ENCODE data around the gene RAPGEF6.

DNA sequence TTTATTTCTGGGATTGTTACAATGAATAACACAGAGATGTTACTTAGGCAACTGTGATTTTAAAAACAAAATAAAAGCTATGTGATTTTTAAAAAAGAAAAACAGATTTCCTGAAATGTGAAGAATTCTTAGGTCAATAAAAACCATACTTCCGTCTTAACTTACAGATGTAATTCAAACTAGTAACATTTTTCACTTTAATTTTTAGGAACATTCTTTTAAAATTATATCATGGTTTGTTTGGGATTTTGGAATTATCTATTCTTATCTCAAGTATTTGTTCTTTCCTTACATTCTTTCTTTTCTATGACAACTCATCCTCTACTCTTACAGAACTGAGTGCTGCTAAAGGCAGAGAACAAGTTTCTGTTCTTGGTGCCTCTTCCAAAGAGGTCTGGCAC is 159.5 kb downstream of the RAPGEF6 start:
- TF ChIP-seq EZH2 (IDR thresholded peaks at IDR 0.05; ENCODE audit: borderline replicate concordance, low read depth, low read length, severe bottlenecking) = no peak
- TF ChIP-seq, protein P1, sequence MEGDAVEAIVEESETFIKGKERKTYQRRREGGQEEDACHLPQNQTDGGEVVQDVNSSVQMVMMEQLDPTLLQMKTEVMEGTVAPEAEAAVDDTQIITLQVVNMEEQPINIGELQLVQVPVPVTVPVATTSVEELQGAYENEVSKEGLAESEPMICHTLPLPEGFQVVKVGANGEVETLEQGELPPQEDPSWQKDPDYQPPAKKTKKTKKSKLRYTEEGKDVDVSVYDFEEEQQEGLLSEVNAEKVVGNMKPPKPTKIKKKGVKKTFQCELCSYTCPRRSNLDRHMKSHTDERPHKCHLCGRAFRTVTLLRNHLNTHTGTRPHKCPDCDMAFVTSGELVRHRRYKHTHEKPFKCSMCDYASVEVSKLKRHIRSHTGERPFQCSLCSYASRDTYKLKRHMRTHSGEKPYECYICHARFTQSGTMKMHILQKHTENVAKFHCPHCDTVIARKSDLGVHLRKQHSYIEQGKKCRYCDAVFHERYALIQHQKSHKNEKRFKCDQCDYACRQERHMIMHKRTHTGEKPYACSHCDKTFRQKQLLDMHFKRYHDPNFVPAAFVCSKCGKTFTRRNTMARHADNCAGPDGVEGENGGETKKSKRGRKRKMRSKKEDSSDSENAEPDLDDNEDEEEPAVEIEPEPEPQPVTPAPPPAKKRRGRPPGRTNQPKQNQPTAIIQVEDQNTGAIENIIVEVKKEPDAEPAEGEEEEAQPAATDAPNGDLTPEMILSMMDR (IDR thresholded peaks at IDR 0.05; ENCODE audit: borderline replicate concordance, extremely low read depth, low read length, poor library complexity, severe bottlenecking) = no peak

Measured in DND-41 (cell line).